GM21723 (cell line): ENCODE measurements around the gene IER5L.
"Not testable (repeated sequence)": the region's sequence is repeated elsewhere in the genome, so short reads cannot be mapped to it uniquely, and the experiment has no call there.

Experiments
- ATAC-seq: cut with Tn5 transposase; IDR thresholded peaks from one replicate; pipeline ENCODE4 v1.9.1; 2021; ENCODE audit warnings: mild to moderate bottlenecking, moderate library complexity; ENCODE audit not compliant: unreplicated experiment

The IER5L gene

DNA sequence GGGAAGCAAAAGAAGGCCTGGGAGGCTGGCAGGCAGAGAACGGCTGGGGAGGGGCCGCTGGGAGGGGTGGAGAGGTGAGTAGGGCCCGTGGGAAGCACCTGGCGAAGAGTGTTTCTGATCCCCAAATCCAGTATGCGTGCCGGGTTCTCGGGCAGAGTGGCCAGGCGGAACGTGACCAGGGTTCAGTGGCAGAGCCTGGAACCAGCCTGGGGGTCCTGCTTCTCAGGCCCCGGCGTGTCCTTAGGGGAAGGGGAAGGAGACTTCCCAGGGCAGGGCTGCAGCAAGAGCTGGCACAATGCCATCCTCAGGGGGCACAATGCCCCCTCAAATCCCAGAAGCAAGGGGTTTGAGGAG, 25.5 kb upstream of the IER5L start:
- no peak for ATAC-seq

DNA sequence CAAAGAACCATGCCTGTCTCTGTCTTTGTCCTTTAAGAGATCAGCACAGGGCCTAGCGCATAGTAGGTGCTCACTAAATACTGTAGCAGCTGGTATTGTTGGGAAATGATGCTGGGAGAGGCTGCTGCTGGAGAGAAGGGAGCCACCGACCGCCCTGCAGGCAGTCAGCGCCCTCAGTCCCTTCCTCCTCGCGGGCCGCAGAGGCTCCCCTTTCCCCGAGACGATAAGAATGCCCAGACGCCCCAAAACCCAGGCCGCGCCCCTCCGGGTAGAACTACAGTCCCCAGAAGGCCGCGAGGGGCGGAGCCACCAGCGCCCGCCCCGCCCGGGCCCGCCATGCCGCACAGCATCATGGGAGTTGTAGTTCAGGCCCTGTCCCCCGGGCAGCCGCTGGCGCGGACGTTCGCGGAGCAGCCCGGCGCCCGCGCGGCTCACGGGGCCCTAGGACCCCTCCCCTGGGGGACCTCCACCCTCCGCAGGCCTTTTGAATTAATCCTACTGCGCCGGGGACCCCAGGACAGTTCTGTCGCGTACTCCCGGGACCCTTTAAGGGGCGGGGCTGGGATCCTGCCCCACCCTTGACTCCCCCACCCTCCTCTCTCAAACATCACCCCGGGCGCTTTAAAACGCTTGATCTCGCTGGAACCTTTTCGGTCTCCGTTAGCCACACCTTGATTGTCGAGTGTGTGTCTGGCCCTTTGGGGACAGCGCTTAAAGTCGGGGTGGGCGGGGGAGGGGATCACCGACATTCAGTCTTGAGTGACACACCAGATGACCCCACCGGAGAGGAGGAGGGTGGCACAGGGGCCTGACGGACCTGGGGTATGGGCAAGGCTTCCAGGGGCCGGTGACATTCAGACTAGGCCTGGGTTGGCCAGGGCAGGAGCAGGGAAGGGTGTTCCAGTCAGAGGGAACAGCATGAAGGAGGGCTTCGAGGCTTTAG, 24.8 kb upstream of the IER5L start:
- ATAC-seq = peak; percentile 79

DNA sequence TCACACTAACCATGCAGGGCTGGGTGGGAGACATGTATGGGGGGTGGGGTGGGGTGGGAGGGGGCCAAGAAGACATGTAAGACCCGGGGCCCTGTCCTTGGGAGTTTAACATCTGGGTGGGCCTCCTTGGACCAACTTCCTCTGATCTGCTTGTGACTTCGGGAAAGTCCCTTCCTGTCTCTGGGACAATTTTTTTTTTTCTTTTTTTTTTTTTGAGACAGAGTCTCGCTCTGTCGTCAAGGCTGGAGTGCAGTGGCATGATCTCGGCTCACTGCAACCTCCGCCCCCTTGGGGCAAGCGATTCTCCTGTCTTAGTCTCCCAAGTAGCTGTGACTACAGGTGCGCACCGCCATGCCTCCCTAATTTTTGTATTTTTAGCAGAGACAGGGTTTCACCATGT, 23.8 kb upstream of the IER5L start:
- ATAC-seq = no peak

DNA sequence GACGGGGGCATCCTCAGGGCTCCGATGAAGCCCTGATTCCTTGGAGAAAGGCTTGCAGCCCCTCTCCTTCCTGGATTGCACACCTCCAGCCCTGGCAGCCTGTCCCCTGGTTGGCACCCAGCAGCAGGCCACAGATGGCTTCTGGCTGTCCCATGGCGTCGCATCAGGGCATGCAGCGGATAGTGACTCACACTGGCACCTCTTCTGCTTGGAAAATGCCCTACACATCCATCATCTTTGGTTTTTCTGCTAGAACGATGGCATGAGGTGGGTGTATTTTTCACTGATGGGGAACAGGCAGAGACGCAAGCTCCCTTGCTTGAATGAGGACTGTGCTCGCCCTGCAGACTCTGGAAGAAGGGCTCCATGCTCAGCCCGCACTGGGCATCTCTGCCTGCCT, 23.2 kb upstream of the IER5L start:
- ATAC-seq = no peak

DNA sequence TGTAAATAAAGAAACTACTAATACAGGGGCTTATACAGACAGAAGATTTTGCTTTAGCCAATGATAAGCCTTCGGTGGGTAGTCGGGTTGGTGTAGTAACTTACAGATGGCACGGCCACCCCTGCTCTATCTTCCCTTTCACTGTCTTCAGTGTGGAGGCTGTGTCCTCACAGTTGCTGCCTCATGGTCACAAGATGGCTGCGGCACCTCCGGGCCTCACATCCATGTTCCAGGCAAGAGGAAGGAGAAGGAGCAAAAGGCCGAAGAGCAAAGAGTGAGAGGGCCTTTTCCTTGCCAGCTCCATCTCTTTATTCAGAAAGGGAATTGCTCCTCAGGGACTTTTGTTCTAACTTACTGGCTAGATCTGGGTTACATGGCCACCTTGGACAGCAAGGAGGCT, 22.2 kb upstream of the IER5L start:
- no peak for ATAC-seq

DNA sequence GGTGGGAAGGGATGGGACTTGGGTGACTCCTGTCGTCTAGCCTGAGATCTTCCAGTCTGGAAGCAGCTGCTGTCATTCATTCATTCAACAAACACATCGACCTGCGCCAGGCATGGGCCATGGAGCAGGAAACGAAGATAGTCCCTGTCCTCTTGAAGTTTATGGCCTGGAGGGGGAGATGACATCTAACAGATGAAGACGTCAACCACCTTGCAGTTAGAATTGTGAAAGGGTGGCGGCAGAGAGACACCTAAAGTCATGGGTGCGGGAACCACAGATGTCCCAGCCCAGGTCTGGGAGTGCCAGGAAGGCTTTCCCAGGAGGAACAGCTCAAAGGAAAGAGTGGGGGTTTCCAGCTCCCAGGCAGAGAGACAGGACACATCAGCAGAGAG, 21.0 kb upstream of the IER5L start:
- no peak for ATAC-seq

DNA sequence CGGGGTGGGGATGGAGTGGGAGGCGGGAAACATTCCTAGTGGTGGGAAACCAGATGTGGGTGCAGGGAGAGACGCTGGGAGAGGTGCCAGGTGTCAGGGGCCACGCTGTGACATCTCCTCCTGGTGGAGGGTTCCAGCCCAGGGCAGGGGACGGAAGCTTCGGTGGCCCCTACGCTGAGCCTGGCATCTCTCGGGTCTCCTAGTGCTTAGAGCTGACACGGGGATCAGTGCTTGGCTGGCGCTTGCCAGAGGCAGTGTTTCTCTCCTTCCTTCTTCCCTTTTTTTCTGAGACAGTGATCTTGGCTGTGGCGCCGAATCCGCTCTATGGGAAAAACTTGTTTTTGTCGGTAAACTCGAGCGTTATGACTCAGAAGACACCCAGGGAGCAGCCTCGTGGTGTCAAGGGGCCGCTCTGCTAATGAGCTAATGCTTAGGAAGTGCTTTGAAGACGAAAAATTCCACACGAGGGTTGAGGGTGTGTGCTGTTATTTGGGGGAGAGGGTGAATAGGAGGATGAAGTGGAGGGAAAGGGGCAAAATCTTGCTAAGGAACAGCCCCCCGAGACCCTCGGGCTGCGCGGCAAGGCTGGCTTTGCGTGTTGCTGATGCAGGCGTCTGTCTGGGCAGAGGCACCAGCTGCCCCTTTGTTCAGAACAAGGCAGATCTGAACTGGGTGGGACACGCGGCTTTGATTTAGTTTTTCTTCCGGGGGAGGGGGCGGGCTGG, 20.4 kb upstream of the IER5L start:
- ATAC-seq = no peak

DNA sequence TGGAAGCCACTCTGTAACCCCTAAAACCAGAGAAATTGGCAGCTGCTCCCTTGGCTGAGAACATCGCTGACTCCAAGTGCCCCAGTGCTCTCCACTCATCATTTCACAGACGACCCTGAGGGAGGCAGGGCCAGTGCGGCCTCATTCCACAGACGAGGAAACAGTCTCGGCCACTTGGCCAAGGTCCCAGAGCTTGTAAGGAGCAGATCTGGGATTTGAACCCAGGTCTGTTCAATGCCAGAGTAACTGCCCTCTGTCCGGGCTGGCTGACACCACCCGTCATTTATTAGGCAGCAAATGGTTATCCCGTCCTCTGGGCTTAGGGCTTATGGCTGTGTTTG, 19.9 kb upstream of the IER5L start:
- ATAC-seq = no peak

DNA sequence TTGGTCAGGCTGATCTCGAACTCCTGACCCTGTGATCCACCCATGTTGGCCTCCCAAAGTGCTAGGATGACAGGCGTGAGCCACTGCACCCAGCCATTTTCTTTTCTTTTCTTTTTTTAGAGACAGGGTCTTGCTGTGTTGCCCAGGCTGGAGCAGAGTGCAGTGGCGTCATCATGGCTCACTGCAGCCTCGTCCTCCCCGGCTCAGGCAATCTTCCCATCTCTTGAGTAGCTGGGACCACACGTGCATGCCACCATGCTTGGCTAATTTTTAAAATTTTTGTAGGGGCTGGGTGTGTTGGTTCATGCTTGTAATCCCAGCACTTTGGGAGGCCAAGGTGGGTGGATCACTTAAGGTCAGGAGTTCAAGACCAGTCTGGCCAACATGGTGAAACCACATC, 19.0 kb upstream of the IER5L start:
- ATAC-seq = not testable (repeated sequence)

DNA sequence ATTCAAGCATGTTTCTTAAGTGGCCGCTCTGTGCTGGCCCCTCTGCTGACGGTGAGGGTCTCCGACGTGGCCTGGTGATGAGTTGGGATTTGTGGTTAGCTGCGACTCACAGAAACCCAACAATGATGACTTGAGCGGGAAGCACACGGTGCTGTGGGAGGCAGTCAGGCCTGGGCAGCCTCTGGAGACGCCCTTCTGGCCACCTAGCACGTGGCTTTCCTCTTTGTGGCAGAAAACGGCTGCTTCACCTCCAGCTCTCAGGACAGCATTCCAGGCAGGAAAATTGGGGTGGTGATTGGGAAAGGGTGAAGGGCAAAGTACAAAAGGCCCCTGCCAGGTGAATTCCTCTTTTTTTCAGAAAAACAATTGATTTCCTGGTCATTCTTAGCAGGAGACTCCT, 17.5 kb upstream of the IER5L start:
- no peak for ATAC-seq

DNA sequence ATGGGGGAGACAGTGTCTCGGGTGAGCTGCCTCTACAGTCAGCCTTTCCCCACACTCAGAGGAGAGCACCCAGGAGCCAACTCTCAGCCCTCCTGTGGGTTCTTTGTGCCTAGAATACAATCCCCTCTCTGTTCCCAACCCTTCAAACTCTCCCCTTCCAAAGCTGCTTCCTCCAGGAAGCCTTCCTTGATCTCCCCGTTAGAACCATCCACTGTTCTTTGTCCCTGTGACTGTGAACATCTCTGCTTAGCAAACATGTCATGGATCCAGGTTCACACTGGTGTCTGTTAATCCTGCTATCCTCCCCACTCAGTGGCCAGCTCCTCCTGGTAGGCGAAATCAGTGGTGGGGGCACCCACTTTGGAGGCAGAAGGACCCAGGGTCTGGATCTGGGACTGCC, 16.2 kb upstream of the IER5L start:
- ATAC-seq = no peak

DNA sequence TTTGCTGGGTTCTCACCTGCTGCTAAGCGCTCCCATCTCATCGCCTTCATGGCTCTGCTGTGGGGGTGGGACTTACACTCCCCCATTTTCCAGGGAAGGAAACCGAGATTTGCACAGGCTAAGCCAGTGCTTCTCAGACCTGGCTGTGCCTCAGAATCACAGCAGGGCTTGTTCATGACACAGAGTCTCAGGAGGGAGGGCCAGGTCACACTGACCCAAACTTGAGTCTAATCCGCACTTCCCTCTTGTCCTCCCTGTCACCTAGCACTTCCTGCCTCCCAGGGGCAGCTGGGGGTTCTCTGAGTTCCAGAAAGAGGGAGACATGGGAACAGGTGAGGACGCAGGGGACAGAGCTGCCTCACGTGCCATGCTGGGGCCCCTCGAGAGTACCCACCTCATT, 15.6 kb upstream of the IER5L start:
- no peak for ATAC-seq

DNA sequence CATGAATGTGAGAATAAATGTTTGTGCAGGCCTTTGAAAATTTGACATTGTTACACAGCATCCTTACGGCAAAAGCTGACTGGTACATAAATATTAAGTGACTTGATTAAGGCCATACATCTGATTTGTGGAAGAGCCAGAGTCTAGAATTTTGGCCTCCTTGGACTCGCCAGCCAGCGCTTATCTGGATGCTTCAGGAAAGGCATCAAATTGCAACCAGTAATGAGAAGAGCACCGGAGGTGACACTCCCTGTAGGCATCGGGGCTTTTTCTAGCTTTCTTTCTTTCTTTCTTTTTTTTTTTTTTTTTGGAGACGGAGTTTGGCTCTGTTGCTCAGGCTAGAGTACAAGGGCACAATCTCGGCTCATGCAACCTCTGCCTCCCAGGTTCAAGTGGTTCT, 13.2 kb upstream of the IER5L start:
- ATAC-seq = no peak

DNA sequence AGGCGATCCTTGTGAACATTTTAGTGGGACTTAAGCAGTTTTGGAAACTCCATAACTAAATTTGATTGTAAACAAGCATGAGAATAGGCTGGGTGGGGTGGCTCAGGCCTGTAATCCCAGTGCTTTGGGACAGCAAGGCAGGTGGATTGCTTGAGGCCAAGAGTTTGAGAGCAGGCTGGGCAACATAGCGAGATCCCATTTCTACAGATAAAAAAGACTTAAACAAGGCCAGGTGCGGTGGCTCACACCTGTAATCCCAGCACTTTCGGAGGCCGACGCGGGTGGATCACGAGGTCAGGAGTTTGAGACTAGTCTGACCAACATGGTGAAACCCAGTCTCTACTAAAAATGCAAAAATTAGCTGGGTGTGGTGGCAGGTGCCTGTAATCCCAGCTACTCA, 11.9 kb upstream of the IER5L start:
- not testable (repeated sequence) for ATAC-seq

DNA sequence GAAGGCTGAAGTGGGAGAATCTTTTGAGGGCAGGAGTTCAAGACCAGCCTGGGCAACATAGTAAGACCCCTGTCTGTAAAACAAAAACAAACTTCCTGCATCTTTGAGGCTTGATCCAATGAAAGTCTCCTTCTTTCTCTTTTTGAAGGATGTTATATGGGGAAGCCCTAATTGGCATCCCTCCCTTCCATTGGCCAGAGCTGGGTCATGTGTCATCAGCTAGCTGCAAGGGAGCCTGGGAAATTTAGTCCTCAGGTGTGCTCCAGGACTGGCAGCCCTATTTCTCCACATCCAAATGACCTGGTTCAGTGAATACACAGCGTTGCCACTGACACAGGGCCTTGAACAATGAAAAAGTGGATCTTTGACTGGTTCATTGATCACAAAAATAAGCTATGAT, 9.0 kb upstream of the IER5L start:
- no peak for ATAC-seq

DNA sequence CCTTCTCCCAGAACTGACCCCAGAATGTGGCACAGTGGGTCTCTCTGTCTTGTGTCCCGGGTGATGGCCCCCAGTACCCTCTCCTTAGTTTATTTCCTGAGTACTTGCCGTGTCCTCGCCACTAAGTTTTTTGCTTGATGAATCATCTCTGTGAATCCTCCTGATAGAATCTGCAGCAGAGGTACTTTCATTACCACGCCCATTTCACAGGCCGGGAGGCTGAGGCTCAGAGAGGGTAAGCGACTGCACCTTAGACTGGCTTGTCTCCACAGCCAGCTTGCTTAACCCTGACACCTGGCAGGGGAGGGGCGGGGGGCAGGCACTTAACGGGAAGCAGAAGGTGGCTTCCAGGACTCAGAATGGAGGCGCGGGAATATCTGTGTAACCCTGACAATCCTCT, 7.9 kb upstream of the IER5L start:
- no peak for ATAC-seq

DNA sequence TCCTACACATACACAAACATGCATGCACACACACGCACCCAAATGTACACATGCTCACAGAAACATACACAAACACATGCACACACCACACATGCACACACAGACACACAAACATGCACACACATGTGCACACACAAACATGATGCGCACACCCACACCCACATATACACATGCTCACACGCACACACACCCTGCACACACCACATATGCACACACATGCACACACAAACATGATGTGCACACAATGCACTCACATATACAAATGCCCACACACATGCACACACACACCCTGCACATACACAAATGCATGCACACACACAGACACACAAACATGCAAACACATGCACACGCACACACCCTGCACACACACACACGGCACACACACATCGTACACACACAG, 7.3 kb upstream of the IER5L start:
- ATAC-seq = no peak

DNA sequence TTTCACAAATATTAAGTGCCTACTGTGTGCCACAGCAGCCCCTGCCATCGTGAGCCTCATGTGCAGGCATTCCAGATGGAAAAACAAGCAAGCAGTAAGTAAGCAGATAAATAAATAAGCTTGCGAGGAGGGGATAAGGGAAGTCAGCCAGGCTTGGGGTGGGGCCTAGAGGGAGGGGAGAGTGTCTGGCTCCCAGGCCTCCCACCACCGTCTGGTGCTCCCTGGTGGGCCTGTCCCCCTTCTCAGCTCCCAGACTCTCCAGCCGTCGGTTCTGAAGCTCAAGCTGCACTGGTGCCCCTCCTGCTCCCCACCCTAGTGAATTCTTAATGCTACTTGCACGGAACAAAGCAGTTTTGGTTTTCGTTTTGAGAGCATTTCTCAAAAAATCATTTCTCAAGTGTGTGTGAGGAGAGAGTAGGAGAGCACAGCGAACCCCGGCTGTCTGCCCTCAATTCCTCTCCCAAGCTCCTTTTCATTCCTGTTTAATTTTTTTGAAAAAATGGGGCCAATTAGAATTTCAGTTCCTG, 6.6 kb upstream of the IER5L start:
- ATAC-seq = no peak

DNA sequence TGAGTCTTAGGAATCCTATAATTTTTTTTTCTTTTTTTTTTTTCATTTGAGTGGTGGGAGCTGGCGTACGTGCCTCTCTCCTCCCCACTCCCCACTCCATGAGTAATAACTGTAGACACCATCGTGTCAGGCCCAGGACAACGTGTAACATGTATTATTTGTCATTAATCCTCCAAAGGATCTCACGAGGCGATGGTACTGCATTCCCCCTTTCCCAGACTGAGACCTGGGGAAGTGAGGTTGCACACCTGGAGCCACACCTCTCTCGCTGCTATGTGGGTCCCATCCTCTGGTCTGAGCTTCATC, 6.1 kb upstream of the IER5L start:
- ATAC-seq = no peak

DNA sequence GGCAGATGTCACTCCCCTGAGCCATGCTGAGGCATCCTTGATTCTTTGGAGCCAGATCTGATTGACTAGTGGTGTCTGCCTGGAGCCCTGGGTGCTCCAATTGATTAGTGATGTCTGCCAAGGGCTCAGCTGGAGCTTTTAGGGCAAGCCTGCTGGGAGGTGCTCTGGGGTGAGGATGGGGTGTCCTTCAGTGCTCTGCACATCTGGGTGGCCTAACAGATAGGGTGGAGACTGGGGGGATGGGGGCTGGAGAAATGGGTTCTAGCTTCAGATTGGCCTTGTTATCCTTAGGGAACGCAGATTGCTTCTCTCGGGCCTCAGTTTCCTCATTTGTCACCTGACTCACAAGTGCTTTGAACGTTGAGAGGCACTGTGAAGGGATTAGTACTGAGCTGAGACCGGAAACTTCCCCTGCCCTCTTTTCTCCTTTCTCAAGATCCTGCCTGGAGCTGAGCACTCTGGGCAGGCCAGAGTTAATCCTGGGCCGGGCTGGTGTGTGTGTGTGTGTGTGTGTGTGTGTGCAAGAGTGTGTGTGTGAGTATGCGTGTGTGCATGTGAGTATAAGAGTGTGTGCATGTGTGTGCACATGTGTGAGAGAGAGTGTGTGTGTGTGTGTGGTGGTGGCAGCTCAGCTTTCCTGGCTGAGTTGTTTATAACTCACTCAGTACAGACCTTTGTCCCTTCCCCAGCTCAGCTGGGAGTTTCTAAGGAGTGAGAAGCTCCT, 5.6 kb upstream of the IER5L start:
- no peak for ATAC-seq

DNA sequence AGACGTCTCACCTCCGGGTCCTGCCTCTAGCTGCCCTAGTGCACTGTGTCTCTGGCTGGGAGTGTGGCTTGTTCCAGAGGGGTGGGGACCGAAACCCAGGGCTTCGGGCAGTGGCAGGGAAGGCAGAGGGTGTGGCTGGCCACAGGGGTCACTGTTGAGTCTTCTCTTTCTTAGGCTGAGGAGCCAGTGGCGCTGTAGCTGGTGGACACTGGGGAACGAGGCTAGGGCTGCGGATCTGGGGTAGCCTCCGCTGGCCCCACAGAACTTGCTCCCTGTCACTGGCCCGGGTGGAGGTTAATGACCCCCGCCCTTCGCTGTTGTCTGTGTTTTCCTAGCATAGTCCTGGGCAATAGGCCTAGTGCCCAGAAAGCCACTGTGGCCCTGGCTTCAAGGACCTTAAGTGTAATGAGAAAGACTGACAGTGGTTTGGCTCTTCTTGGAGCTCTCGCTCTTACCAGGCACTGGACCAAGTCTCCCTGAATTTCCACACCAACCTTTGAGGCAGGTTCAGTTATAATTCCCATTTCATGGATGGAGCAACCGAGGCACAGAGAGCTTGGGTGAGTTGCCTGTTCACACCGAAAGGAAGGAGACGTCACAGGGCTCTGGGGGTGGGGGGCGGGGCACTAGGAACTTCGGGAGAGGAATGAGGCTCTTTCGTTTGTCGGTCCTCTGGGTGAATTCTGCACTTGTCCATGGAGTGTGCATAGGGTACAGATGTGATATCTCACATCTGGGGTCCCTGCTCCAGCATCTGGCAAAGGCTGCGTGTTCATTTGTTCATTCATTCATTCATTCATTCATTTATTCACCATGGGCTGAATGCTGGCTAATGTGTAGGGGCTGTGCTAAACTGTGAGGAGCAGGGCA, 4.8 kb upstream of the IER5L start:
- no peak for ATAC-seq
